ENCODE measurements around the gene ZNF511. TPM values are rescaled to one million over a fixed set of nuclear protein-coding genes. Genes with fewer than 3 reads are reported as not detected.
A peak's percentile ranks its signal among the peaks of the same experiment; 100 is the strongest.

ZNF511 gene
- total and polyA plus RNA-seq, 4 donors: 13.7 to 31.8 (median 24.2) TPM

GRCh38 chr10:133344236-133344635, 35.5 kb downstream of the ZNF511 start (continued):
- TF ChIP-seq CTCF (IDR thresholded peaks at IDR 0.05; ENCODE audit: low read depth, low read length, missing input control): no peak

GRCh38 chr10:133346413-133346812, 37.7 kb downstream of the ZNF511 start:
- H3K27ac ChIP-seq (ENCODE audit: low read depth in 1 of 2, low read length in 2 of 2): no peak overlapping the region
- no peak overlapping the region for H3K4me3 ChIP-seq (ENCODE audit: low read depth in 1 of 3, low read length in 3 of 3)
- peaks cover 20 to 49% (median 33%) of the 10 kb centered on the region in 4 donors for H3K4me1 ChIP-seq (ENCODE audit: control insufficient read depth in 4 of 4, insufficient read depth in 4 of 4, low read length in 3 of 4)
- TF ChIP-seq FOXA2 (IDR thresholded peaks at IDR 0.05) (no peak), CTCF (IDR thresholded peaks at IDR 0.05; ENCODE audit: low read depth, low read length, missing input control) (no peak), NR2F2 (IDR thresholded peaks at IDR 0.05) (no peak)
- no peaks in the 10 kb centered on the region for H3K9me3 ChIP-seq (ENCODE audit: control insufficient read depth in 4 of 4, low read length in 3 of 4)
- no peaks in the 10 kb centered on the region for H3K36me3 ChIP-seq (ENCODE audit: control insufficient read depth in 4 of 4, insufficient read depth in 3 of 4, low read depth in 1 of 4, low read length in 3 of 4)
- no peaks in the 10 kb centered on the region for H3K27me3 ChIP-seq (ENCODE audit: control insufficient read depth in 4 of 4, insufficient read depth in 4 of 4, low read length in 3 of 4)
- 60% methylated on average over 11 of the region's 11 CpGs for WGBS
- no peak for DNase-seq (ENCODE audit: low spot score)
- H3K9ac ChIP-seq (ENCODE audit: low read depth in 1 of 2, low read length in 2 of 2): no peak overlapping the region

- Histone ChIP-seq H3K4me3 (ENCODE audit: low read depth in 1 of 3, low read length in 3 of 3) (peak overlapping the region; percentile 20 to 62 (median 51)), H3K27me3 (ENCODE audit: control insufficient read depth in 4 of 4, insufficient read depth in 4 of 4, low read length in 3 of 4) (no peaks in the 10 kb centered on the region), H3K36me3 (ENCODE audit: control insufficient read depth in 4 of 4, insufficient read depth in 3 of 4, low read depth in 1 of 4, low read length in 3 of 4) (no peaks in the 10 kb centered on the region), H3K9ac (ENCODE audit: low read depth in 1 of 2, low read length in 2 of 2) (peak overlapping the region in 1 of 2 donors; percentile 12), H3K4me1 (ENCODE audit: control insufficient read depth in 4 of 4, insufficient read depth in 4 of 4, low read length in 3 of 4) (peaks cover 23 to 59% (median 47%) of the 10 kb centered on the region in 4 donors), H3K9me3 (ENCODE audit: control insufficient read depth in 4 of 4, low read length in 3 of 4) (no peaks in the 10 kb centered on the region), H3K27ac (ENCODE audit: low read depth in 1 of 2, low read length in 2 of 2) (peak overlapping the region; percentile 89 to 92)
- 26% methylated on average over 16 of the region's 16 CpGs for WGBS
- DNase-seq (ENCODE audit: low spot score): peak; percentile 58
- peak; percentile 93 to 95 for TF ChIP-seq JUND (IDR thresholded peaks at IDR 0.05)
- TF ChIP-seq NR2F2 (IDR thresholded peaks at IDR 0.05): peak; percentile 83
- TF ChIP-seq FOXA1 (IDR thresholded peaks at IDR 0.05): no peak
- TF ChIP-seq HNF4G (IDR thresholded peaks at IDR 0.05): peak; percentile 56
- peak; percentile 79 for TF ChIP-seq SP1 (IDR thresholded peaks at IDR 0.05)
- TF ChIP-seq MAX (IDR thresholded peaks at IDR 0.05): no peak
- TF ChIP-seq CTCF (IDR thresholded peaks at IDR 0.05; ENCODE audit: low read depth, low read length, missing input control): peak; percentile 11
- peak; percentile 46 for TF ChIP-seq ZBTB33 (IDR thresholded peaks at IDR 0.05)
- no peak for TF ChIP-seq YY1 (IDR thresholded peaks at IDR 0.05)
- peak; percentile 75 to 78 for TF ChIP-seq RXRA (IDR thresholded peaks at IDR 0.05)
- no peak for TF ChIP-seq GABPA (IDR thresholded peaks at IDR 0.05 in 1 of 2, conservative IDR thresholded peaks at IDR 0.05 in 1 of 2)
- no peak for TF ChIP-seq FOXA2 (IDR thresholded peaks at IDR 0.05)
- TF ChIP-seq TAF1 (conservative IDR thresholded peaks at IDR 0.05): no peak
- peak; percentile 31 to 46 for TF ChIP-seq RAD21 (IDR thresholded peaks at IDR 0.05)
- TF ChIP-seq EGR1 (IDR thresholded peaks at IDR 0.05; ENCODE audit: low read depth in 2 of 2): no peak
- TF ChIP-seq ATF3 (IDR thresholded peaks at IDR 0.05): peak; percentile 96
- peak; percentile 86 to 90 for TF ChIP-seq HNF4A (conservative IDR thresholded peaks at IDR 0.05)
Observed at GRCh38 chr10:133347710-133348517, 39.2 kb downstream of the ZNF511 start.
